GM15510 (cell line): Measurements from ENCODE around the gene LAMC1.

Source experiments
- POLR2A ChIP-seq: IDR thresholded peaks from 3 replicates; pipeline ENCODE4 v1.6.1; 2011; ENCODE audit warnings: borderline replicate concordance; ENCODE audit not compliant: insufficient read length; ENCODE audit errors: extremely low read depth

Gene LAMC1

GRCh38 chr1:183186841-183187240 lies 163.6 kb downstream of the LAMC1 start:
- no peak for TF ChIP-seq POLR2A

GRCh38 chr1:183188240-183188639 lies 165.0 kb downstream of the LAMC1 start:
- TF ChIP-seq POLR2A = no peak

GRCh38 chr1:183191833-183192232 lies 168.6 kb downstream of the LAMC1 start:
- TF ChIP-seq POLR2A = no peak

GRCh38 chr1:183193963-183194525 lies 170.8 kb downstream of the LAMC1 start:
- TF ChIP-seq POLR2A = no peak

GRCh38 chr1:183194527-183195141 lies 171.4 kb downstream of the LAMC1 start:
- TF ChIP-seq POLR2A = no peak

GRCh38 chr1:183195142-183195574 lies 171.9 kb downstream of the LAMC1 start:
- TF ChIP-seq POLR2A = no peak
